GM12878 (cell line): Measurements from ENCODE around the gene TARS3. TPM values are rescaled to one million over a fixed set of nuclear protein-coding genes. Genes with fewer than 3 reads are reported as not detected.

Source experiments
- ATAC-seq: fragments of 200-7000 bp; cut with Tn5 transposase; 3 replicates; pipeline ENCODE4 v1.9.1; 2020; ENCODE audit warnings: mild to moderate bottlenecking, moderate library complexity
- BruUV-seq: library from RNA; stranded (reverse); fragments of 400-500 nt; replicated peaks from 2 replicates; lab custom pipeline; 2021; lab: Mats Ljungman, UMichigan
- CTCF ChIA-PET: fragments of 300-600 bp; sonication (Branson Sonifier 250); formaldehyde crosslinking; extraction: SDS; loops from one replicate; lab custom pipeline; 2021; ENCODE audit warnings: inconsistent platforms; lab: Yijun Ruan, JAX
- POLR2A ChIA-PET: fragments of 350-600 bp; formaldehyde crosslinking; extraction: SDS; loops from one replicate; lab custom pipeline; 2021; ENCODE audit warnings: inconsistent platforms; lab: Charles Lee
- RAD21 ChIA-PET: fragments of 300-600 bp; sonication (Branson Sonifier 250); formaldehyde crosslinking; loops from one replicate; lab custom pipeline; 2023; ENCODE audit warnings: antibody characterized with exemption; ENCODE audit not compliant: unreplicated experiment; lab: Charles Lee
- SMC1A ChIA-PET: fragments of 300-600 bp; sonication (Branson Sonifier 250); formaldehyde crosslinking; loops from one replicate; lab custom pipeline; 2023; ENCODE audit not compliant: unreplicated experiment, uncharacterized antibody; lab: Charles Lee
- DNase-seq: peaks from one replicate; pipeline ENCODE4 v3.0.0-alpha.2; 2011; ENCODE audit warnings: low read depth, low spot score
- FAIRE-seq: peaks from 3 replicates; lab custom pipeline; 2011; peaks lifted over from hg19 to GRCh38; lab: Jason Lieb, UNC
- H2AFZ ChIP-seq: 2 replicates; pipeline ENCODE4 v1.6.0; 2011; ENCODE audit warnings: low read depth, low read length, control low read depth; ENCODE audit not compliant: control insufficient read depth
- H3K27ac ChIP-seq: 2 replicates; pipeline ENCODE4 v1.5.1; 2011; ENCODE audit warnings: control low read depth; ENCODE audit not compliant: control insufficient read depth, insufficient read depth
- H3K27me3 ChIP-seq, 2 experiments: replicated peaks in 1 of 2; 2 replicates each; pipeline versions ENCODE4 v1.6.0 to v1.6.1; 2011; ENCODE audit warnings: low read length in 1 of 2; ENCODE audit not compliant: control insufficient read depth in 2 of 2, insufficient read depth in 2 of 2
- H3K36me3 ChIP-seq, 2 experiments: 2 replicates each; pipeline ENCODE4 v1.5.1; 2011; ENCODE audit warnings: low read length in 1 of 2; ENCODE audit not compliant: control insufficient read depth in 2 of 2, insufficient read depth in 2 of 2
- H3K4me1 ChIP-seq: 2 replicates; pipeline ENCODE4 v1.6.1; 2011; ENCODE audit warnings: mild to moderate bottlenecking, low read length, moderate library complexity, mixed read lengths; ENCODE audit not compliant: control insufficient read depth, insufficient read depth
- H3K4me2 ChIP-seq: 2 replicates; pipeline ENCODE4 v1.6.0; 2011; ENCODE audit warnings: control low read depth; ENCODE audit not compliant: control insufficient read depth, insufficient read depth
- H3K4me3 ChIP-seq: fragments of 200-600 bp; sonication (generic); 2 replicates; pipeline ENCODE4 v1.5.1; 2016
- H3K79me2 ChIP-seq: 2 replicates; pipeline ENCODE4 v1.6.0; 2011; ENCODE audit warnings: low read length; ENCODE audit not compliant: control insufficient read depth, insufficient read depth
- H3K9ac ChIP-seq: 2 replicates; pipeline ENCODE4 v1.8.0; 2011; ENCODE audit warnings: low read length, control low read depth, mixed read lengths; ENCODE audit not compliant: control insufficient read depth, insufficient read depth
- H3K9me3 ChIP-seq: replicated peaks from 3 replicates; pipeline ENCODE4 v1.5.1; 2011; ENCODE audit warnings: mild to moderate bottlenecking, low read length; ENCODE audit not compliant: control insufficient read depth, insufficient read depth
- H4K20me1 ChIP-seq: 2 replicates; pipeline ENCODE4 v1.6.0; 2011; ENCODE audit not compliant: control insufficient read depth, insufficient read depth
- CBFB ChIP-seq: IDR thresholded peaks from 2 replicates; pipeline ENCODE4 v1.6.1; 2016; ENCODE audit warnings: antibody characterized with exemption, low read depth
- CHD4 ChIP-seq: fragments of 200-600 bp; sonication (generic); IDR thresholded peaks from 2 replicates; pipeline ENCODE4 v1.6.1; 2016; ENCODE audit warnings: mild to moderate bottlenecking
- DPF2 ChIP-seq: fragments of 450-650 bp; IDR thresholded peaks from 2 replicates; pipeline ENCODE4 v1.6.1; 2017; ENCODE audit warnings: mild to moderate bottlenecking
- HDAC6 ChIP-seq: fragments of 200-600 bp; sonication (generic); IDR thresholded peaks from one replicate; pipeline ENCODE4 v1.8.0; 2017; ENCODE audit warnings: antibody characterized with exemption; ENCODE audit not compliant: unreplicated experiment
- KLF5 ChIP-seq: fragments of 450-650 bp; IDR thresholded peaks from 2 replicates; pipeline ENCODE4 v1.6.1; 2014; ENCODE audit warnings: mild to moderate bottlenecking; ENCODE audit not compliant: partially characterized antibody
- MXI1 ChIP-seq: fragments of 150-350 bp; IDR thresholded peaks from 2 replicates; pipeline ENCODE4 v1.6.1; 2011; ENCODE audit warnings: low read depth, mild to moderate bottlenecking, inconsistent platforms, low read length, improper control_type of control experiment
- NFXL1 ChIP-seq: fragments of 450-650 bp; IDR thresholded peaks from 2 replicates; pipeline ENCODE4 v1.6.1; 2017; ENCODE audit warnings: antibody characterized with exemption, mild to moderate bottlenecking, borderline replicate concordance
- RUNX3 ChIP-seq: IDR thresholded peaks from 2 replicates; pipeline ENCODE4 v1.6.1; 2012; ENCODE audit warnings: low read length, inconsistent platforms
- SREBF1 ChIP-seq: IDR thresholded peaks from 2 replicates; pipeline ENCODE4 v1.6.1; 2012; ENCODE audit warnings: mild to moderate bottlenecking, low read length
- STAT1 ChIP-seq: fragments of 450-650 bp; conservative IDR thresholded peaks from 2 replicates; pipeline ENCODE4 v1.6.1; 2014; ENCODE audit warnings: antibody characterized with exemption, mild to moderate bottlenecking
- TAF1 ChIP-seq: IDR thresholded peaks from 2 replicates; pipeline ENCODE4 v1.6.1; 2011; ENCODE audit warnings: mild to moderate bottlenecking, low read depth, low read length, borderline replicate concordance
- TARDBP ChIP-seq: IDR thresholded peaks from 2 replicates; pipeline ENCODE4 v1.6.1; 2016; ENCODE audit warnings: borderline replicate concordance
- TCF12 ChIP-seq: IDR thresholded peaks from 2 replicates; pipeline ENCODE4 v1.6.1; 2011; ENCODE audit warnings: low read depth, mild to moderate bottlenecking, low read length
- YBX1 ChIP-seq: fragments of 450-650 bp; IDR thresholded peaks from 2 replicates; pipeline ENCODE4 v1.6.1; 2016; ENCODE audit warnings: antibody characterized with exemption
- WGBS: methylation state at CpG from one replicate; pipeline ENCODE4 v1.1.6; 2016; ENCODE audit warnings: low lambda C conversion rate; ENCODE audit not compliant: insufficient replicate concordance, insufficient coverage; ENCODE audit errors: missing lambda C conversion rate; 5-methylcytosine and 5-hydroxymethylcytosine counted together
- in situ Hi-C: fragments of 300-500 bp; cut with MboI; formaldehyde crosslinking; loops from 9 replicates; pipeline ENCODE4 v1.14.3; 2018; ENCODE audit warnings: mixed read lengths
- intact Hi-C: fragments of 100-400 bp; cut with micrococcal nuclease; formaldehyde crosslinking; loops from one replicate; pipeline ENCODE4 v1.14.2; 2022; ENCODE audit not compliant: unreplicated experiment
- polyA plus RNA-seq, 11 experiments: library from polyadenylated mRNA; depleted of rRNA in 4 of 11; unstranded in 6 of 11; stranded (reverse) in 5 of 11; fragments of >200 nt; fragmentation: Nextera tagmentation in 4 of 11; fragmentation: Illumina TruSeq in 1 of 11; extraction: Ambion mirVana in 4 of 11; extraction: Trizol in 1 of 11; gene quantifications; 1 replicate in 1 of 11; 2 replicates in 10 of 11; pipeline versions ENCODE4 v1.2.1 to v1.2.3, GENCODE V29; 2011 to 2016; ENCODE audit warnings: inconsistent platforms in 2 of 11, missing spikeins in 2 of 11, low read depth in 1 of 11
- total RNA-seq, 4 experiments: library from RNA; depleted of rRNA in 3 of 4; stranded (reverse); fragments of >200 nt in 3 of 4; fragmentation: Illumina TruSeq in 1 of 4; extraction: Trizol in 1 of 4; gene quantifications; 2 replicates each; pipeline versions ENCODE4 v1.2.1 to v1.2.3, GENCODE V29; 2013 to 2021
- TF ChIP-seq, protein P1 (sequence below): fragments of 450-650 bp; IDR thresholded peaks from 2 replicates; pipeline ENCODE4 v1.6.1; 2018; ENCODE audit warnings: borderline replicate concordance, mild to moderate bottlenecking; ENCODE audit not compliant: partially characterized antibody
- TF ChIP-seq, protein P2 (sequence below): fragments of 450-650 bp; IDR thresholded peaks from 2 replicates; pipeline ENCODE4 v1.6.1; 2014; ENCODE audit warnings: mild to moderate bottlenecking
- TF ChIP-seq, protein P3 (sequence below): IDR thresholded peaks from 2 replicates; pipeline ENCODE4 v1.6.1; 2011; ENCODE audit warnings: mild to moderate bottlenecking, low read depth, low read length, moderate library complexity; ENCODE audit not compliant: insufficient replicate concordance

The TARS3 gene
- total and polyA plus RNA-seq, 10 of the 15 experiments (the other 5 are each of a cell fraction or from before 2014, with no cell fraction given): 1.4 to 7.8 (median 5.3) TPM

DNA sequence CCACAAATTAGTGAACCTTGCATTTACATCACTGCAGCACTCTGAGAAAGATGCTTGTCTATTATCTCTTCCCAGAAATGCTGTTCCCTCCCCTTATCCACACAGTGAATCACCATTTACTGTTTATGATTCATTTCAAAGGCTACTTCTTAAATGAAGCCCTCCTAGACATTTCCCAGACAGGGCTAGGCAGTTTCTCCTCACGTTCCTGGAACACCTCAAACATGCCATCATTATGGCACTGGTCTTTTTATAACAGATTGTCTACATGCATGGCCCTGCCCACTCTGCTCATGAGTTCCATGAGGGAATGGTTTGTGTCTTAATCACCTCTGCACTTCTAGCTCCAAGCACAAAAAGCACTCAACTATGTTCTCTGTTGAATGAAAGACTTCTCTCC, 39.9 kb downstream of the TARS3 start:
- FAIRE-seq: no peak
- WGBS: 46% methylated on average over 1 of the region's 1 CpG
- Histone ChIP-seq H3K27me3 (no peaks in the 10 kb centered on the region), H3K9ac (no peak overlapping the region), H3K36me3 (no peaks in the 10 kb centered on the region), H3K27ac (no peak overlapping the region), H3K4me3 (no peak overlapping the region), H4K20me1 (no peaks in the 10 kb centered on the region), H3K9me3 (no peaks in the 10 kb centered on the region), H3K79me2 (no peaks in the 10 kb centered on the region), H2AFZ (no peak overlapping the region), H3K4me2 (no peak overlapping the region), H3K4me1 (no peaks in the 10 kb centered on the region)
- ChIA-PET RAD21 (no interaction called here), CTCF (no interaction called here), SMC1A (no interaction called here), POLR2A (no interaction called here)
- intact Hi-C loops: no loop called here
- BruUV-seq: no TSS peak
- ATAC-seq: no peak
- in situ Hi-C loops: no loop called here
- TF ChIP-seq TAF1 (no peak), MXI1 (no peak), SREBF1 (no peak), YBX1 (no peak), DPF2 (no peak), TCF12 (no peak), NFXL1 (no peak), KLF5 (no peak), STAT1 (no peak), CHD4 (no peak), HDAC6 (no peak), RUNX3 (no peak), TARDBP (no peak), CBFB (no peak)
- TF ChIP-seq, protein P1, sequence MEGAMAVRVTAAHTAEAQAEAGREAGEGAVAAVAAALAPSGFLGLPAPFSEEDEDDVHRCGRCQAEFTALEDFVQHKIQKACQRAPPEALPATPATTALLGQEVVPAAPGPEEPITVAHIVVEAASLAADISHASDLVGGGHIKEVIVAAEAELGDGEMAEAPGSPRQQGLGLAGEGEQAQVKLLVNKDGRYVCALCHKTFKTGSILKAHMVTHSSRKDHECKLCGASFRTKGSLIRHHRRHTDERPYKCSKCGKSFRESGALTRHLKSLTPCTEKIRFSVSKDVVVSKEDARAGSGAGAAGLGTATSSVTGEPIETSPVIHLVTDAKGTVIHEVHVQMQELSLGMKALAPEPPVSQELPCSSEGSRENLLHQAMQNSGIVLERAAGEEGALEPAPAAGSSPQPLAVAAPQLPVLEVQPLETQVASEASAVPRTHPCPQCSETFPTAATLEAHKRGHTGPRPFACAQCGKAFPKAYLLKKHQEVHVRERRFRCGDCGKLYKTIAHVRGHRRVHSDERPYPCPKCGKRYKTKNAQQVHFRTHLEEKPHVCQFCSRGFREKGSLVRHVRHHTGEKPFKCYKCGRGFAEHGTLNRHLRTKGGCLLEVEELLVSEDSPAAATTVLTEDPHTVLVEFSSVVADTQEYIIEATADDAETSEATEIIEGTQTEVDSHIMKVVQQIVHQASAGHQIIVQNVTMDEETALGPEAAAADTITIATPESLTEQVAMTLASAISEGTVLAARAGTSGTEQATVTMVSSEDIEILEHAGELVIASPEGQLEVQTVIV: no peak
- TF ChIP-seq, protein P2, sequence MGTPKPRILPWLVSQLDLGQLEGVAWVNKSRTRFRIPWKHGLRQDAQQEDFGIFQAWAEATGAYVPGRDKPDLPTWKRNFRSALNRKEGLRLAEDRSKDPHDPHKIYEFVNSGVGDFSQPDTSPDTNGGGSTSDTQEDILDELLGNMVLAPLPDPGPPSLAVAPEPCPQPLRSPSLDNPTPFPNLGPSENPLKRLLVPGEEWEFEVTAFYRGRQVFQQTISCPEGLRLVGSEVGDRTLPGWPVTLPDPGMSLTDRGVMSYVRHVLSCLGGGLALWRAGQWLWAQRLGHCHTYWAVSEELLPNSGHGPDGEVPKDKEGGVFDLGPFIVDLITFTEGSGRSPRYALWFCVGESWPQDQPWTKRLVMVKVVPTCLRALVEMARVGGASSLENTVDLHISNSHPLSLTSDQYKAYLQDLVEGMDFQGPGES: no peak
- TF ChIP-seq, protein P3, sequence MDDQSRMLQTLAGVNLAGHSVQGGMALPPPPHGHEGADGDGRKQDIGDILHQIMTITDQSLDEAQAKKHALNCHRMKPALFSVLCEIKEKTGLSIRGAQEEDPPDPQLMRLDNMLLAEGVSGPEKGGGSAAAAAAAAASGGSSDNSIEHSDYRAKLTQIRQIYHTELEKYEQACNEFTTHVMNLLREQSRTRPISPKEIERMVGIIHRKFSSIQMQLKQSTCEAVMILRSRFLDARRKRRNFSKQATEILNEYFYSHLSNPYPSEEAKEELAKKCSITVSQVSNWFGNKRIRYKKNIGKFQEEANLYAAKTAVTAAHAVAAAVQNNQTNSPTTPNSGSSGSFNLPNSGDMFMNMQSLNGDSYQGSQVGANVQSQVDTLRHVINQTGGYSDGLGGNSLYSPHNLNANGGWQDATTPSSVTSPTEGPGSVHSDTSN: no peak
- DNase-seq: no peak
